ENCODE data around the gene OR51G2. TPM values are rescaled to one million over a fixed set of nuclear protein-coding genes. Genes with fewer than 3 reads are reported as not detected.

The OR51G2 gene
- total and polyA plus RNA-seq, 7 donors: not detected

- no peak for DNase-seq
- intact Hi-C loops (cut with DNase I): no loop called here
- WGBS, 2 donors: 85 to 90% methylated on average over 4 of the region's 4 CpGs
- Histone ChIP-seq H3K4me3 (no peak overlapping the region), H3K27me3 (no peaks in the 10 kb centered on the region), H3K4me1 (no peaks in the 10 kb centered on the region), H3K9me3 (no peaks in the 10 kb centered on the region), H3K36me3 (no peaks in the 10 kb centered on the region), H3K27ac (no peak overlapping the region)
- no peak for TF ChIP-seq POLR2A (IDR thresholded peaks at IDR 0.05)
- no peak for TF ChIP-seq EP300 (IDR thresholded peaks at IDR 0.05)
- TF ChIP-seq POLR2AphosphoS5 (IDR thresholded peaks at IDR 0.05): no peak
- no peak for TF ChIP-seq CTCF (IDR thresholded peaks at IDR 0.05)
Observed at GRCh38 chr11:4881188-4881587, 38.0 kb downstream of the OR51G2 start.

DNA sequence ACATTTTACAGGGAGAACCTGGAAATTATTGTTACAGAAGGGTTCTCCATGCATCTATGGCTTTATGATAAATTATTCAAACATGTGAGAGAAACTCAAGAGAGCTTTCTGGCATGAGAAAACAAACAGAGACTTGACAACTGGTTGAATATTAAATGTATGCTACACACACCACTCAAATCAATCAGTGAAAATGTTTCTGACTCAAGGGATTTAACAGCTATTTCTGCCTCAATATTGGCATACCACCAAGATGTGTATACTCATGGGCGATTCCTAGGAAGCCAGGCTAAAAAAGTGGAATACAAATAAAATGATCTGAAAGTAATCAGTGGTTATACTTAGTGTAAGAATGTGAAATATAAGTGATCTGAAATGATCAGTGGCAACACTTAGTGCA lies 53.3 kb downstream of the OR51G2 start:
- H3K27me3 ChIP-seq: no peaks in the 10 kb centered on the region
- intact Hi-C loops (cut with DNase I): no loop called here
- DNase-seq: no peak
- H3K4me3 ChIP-seq: no peak overlapping the region
- H3K27ac ChIP-seq: no peak overlapping the region
- no peaks in the 10 kb centered on the region for H3K9me3 ChIP-seq
- TF ChIP-seq POLR2AphosphoS5 (IDR thresholded peaks at IDR 0.05): no peak
- TF ChIP-seq POLR2A (IDR thresholded peaks at IDR 0.05): no peak
- TF ChIP-seq CTCF (IDR thresholded peaks at IDR 0.05): no peak
- no peak for TF ChIP-seq EP300 (IDR thresholded peaks at IDR 0.05)
- no peaks in the 10 kb centered on the region for H3K36me3 ChIP-seq
- WGBS, 2 donors: 32 to 67% methylated on average over 1 of the region's 1 CpG
- no peaks in the 10 kb centered on the region for H3K4me1 ChIP-seq

DNA sequence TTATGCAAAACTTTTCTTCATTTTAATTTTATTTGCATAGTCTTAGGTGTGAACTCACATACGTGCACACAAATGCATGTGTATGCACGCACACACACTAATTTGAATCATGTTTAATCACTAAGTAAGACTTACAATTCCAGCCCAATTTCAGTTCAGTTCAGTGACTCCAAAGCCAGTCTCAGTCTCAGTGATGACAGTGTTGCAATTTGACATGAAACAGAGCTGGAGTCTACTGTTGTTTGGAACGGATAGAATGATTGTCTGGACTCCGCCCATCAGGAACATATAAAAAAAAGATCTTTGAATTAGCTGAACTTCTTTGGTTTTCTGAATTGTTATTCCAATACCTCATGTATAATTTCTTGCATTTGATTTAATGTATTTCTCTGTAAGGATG lies 55.3 kb downstream of the OR51G2 start:
- intact Hi-C loops (cut with DNase I): no loop called here
- Histone ChIP-seq H3K36me3 (no peaks in the 10 kb centered on the region), H3K27me3 (no peaks in the 10 kb centered on the region), H3K4me3 (no peak overlapping the region), H3K9me3 (no peaks in the 10 kb centered on the region), H3K4me1 (no peaks in the 10 kb centered on the region), H3K27ac (no peak overlapping the region)
- no peak for TF ChIP-seq EP300 (IDR thresholded peaks at IDR 0.05)
- 78 to 85% methylated on average over 4 of the region's 4 CpGs for WGBS, 2 donors
- no peak for DNase-seq

Other genes with a start within 250 kb of the OR51G2 start
- gene OR51E2, start 221.5 kb downstream of the OR51G2 start, total RNA-seq: 10 to 100 TPM in 2 of 4 donors, 1 to 10 TPM in 2; 1.3 to 24.8 (median 7.1) TPM
- under 1 TPM in 1 of 3 donors, not detected in 2; 0.63 TPM for gene OR51E2, start 221.5 kb downstream of the OR51G2 start, polyA plus RNA-seq
- gene MMP26, start 214.6 kb downstream of the OR51G2 start, total RNA-seq: not detected
- gene MMP26, start 214.6 kb downstream of the OR51G2 start, polyA plus RNA-seq: not detected
- gene OR51F1, start 149.4 kb downstream of the OR51G2 start, total RNA-seq: not detected
- gene OR51F1, start 149.4 kb downstream of the OR51G2 start, polyA plus RNA-seq: not detected
- gene OR52R1, start 115.0 kb downstream of the OR51G2 start, total RNA-seq: not detected
- gene OR52R1, start 115.0 kb downstream of the OR51G2 start, polyA plus RNA-seq: not detected
- not detected for gene OR51F2, start 98.0 kb downstream of the OR51G2 start, total RNA-seq
- gene OR51F2, start 98.0 kb downstream of the OR51G2 start, polyA plus RNA-seq: not detected
- gene OR51S1, start 70.1 kb downstream of the OR51G2 start, total RNA-seq: not detected
- not detected for gene OR51S1, start 70.1 kb downstream of the OR51G2 start, polyA plus RNA-seq
- gene OR51T1, start 37.5 kb downstream of the OR51G2 start, total RNA-seq: not detected
- not detected for gene OR51T1, start 37.5 kb downstream of the OR51G2 start, polyA plus RNA-seq
- gene OR51A7, start 15.6 kb downstream of the OR51G2 start, total RNA-seq: not detected
- gene OR51A7, start 15.6 kb downstream of the OR51G2 start, polyA plus RNA-seq: not detected
- gene OR51G1, start 5.0 kb upstream of the OR51G2 start, total RNA-seq: not detected
- not detected for gene OR51G1, start 5.0 kb upstream of the OR51G2 start, polyA plus RNA-seq
- gene OR51A4, start 28.3 kb upstream of the OR51G2 start, total RNA-seq: not detected
- not detected for gene OR51A4, start 28.3 kb upstream of the OR51G2 start, polyA plus RNA-seq
- not detected for gene OR51A2, start 36.4 kb upstream of the OR51G2 start, total RNA-seq
- not detected for gene OR51A2, start 36.4 kb upstream of the OR51G2 start, polyA plus RNA-seq
- gene OR51L1, start 75.5 kb upstream of the OR51G2 start, total RNA-seq: not detected
- gene OR51L1, start 75.5 kb upstream of the OR51G2 start, polyA plus RNA-seq: not detected
- gene OR52J3, start 127.2 kb upstream of the OR51G2 start, total RNA-seq: not detected
- gene OR52J3, start 127.2 kb upstream of the OR51G2 start, polyA plus RNA-seq: not detected
- not detected for gene OR52E2, start 140.3 kb upstream of the OR51G2 start, total RNA-seq
- gene OR52E2, start 140.3 kb upstream of the OR51G2 start, polyA plus RNA-seq: not detected
- not detected for gene OR52E1, start 150.2 kb upstream of the OR51G2 start, total RNA-seq
- not detected for gene OR52E1, start 150.2 kb upstream of the OR51G2 start, polyA plus RNA-seq
- gene OR52A5, start 219.0 kb upstream of the OR51G2 start, total RNA-seq: not detected
- not detected for gene OR52A5, start 219.0 kb upstream of the OR51G2 start, polyA plus RNA-seq
- gene OR52A1, start 235.4 kb upstream of the OR51G2 start, total RNA-seq: not detected
- gene OR52A1, start 235.4 kb upstream of the OR51G2 start, polyA plus RNA-seq: not detected

All from sigmoid colon (tissue), 7 donors.